Measurements from ENCODE around the gene SUGP2. TPM values are rescaled to one million over a fixed set of nuclear protein-coding genes. Genes with fewer than 3 reads are reported as not detected.

Gene SUGP2
- total RNA-seq, 1 experiment from 2014 or later = 95.2 TPM

DNA sequence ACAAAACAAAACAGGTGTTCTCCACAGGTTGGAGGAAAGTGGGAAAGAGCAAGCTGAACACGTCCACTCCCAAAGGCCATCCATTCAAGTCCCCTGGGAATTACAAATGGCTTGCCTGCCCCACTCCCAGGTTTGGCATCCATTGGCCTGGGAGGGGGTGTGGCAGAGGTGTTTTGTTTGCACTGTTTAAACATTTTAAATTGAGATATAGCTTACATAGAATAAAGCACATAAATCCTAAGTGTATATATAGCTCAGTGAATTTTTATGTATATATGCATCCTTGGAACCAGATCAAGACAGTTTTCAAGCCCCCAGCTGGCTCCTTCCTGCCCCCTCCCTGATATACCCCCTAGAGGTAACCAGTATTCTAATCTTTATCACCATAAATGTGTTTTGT is 43.2 kb upstream of the SUGP2 start:
- Histone ChIP-seq H3K4ac (ENCODE audit: low read depth, low read length) (no peak overlapping the region), H3T11ph (ENCODE audit: low read length) (no peak overlapping the region), H2AFZ (ENCODE audit: low read length) (no peak overlapping the region), H2BK20ac (ENCODE audit: low read depth, low read length, poor library complexity, severe bottlenecking) (no peak overlapping the region), H4K8ac (replicated peaks; ENCODE audit: insufficient read length, low read depth, low read length) (no peak overlapping the region), H3K23ac (ENCODE audit: insufficient read length, low read depth, low read length) (no peak overlapping the region), H3K4me2 (ENCODE audit: insufficient read depth, insufficient read length, low read length) (no peak overlapping the region), H3K27me3 (ENCODE audit: insufficient read depth, low read length) (no peaks in the 10 kb centered on the region; the same call in 1 of the 2 replicates), H2AK5ac (ENCODE audit: insufficient read length, low read length) (no peak overlapping the region), H2BK15ac (ENCODE audit: low read depth, low read length) (no peak overlapping the region), H4K5ac (ENCODE audit: insufficient read length, low read depth, low read length) (no peak overlapping the region), H4K20me1 (ENCODE audit: control insufficient read depth, insufficient read depth, insufficient read length) (no peaks in the 10 kb centered on the region), H3K9me3 (ENCODE audit: control insufficient read depth, low read depth, low read length) (no peaks in the 10 kb centered on the region), H3K27ac (ENCODE audit: insufficient read length, low read depth, low read length) (no peak overlapping the region), H2BK120ac (ENCODE audit: low read depth, low read length, poor library complexity, severe bottlenecking) (no peak overlapping the region), H3K79me2 (ENCODE audit: insufficient read depth, low read length) (no peaks in the 10 kb centered on the region), H3K23me2 (ENCODE audit: insufficient read length, low read depth, low read length, poor library complexity, severe bottlenecking) (no peaks in the 10 kb centered on the region), H2BK5ac (ENCODE audit: insufficient read length, low read length) (no peak overlapping the region), H3K56ac (ENCODE audit: insufficient read length, low read depth, low read length) (no peak overlapping the region), H3K9ac (ENCODE audit: extremely low read depth, insufficient read length, low read length) (no peak overlapping the region), H3K14ac (ENCODE audit: insufficient read depth, low read length) (no peak overlapping the region), H4K91ac (ENCODE audit: insufficient read length, low read depth, low read length) (no peak overlapping the region), H3K79me1 (ENCODE audit: insufficient read depth, low read depth, low read length, poor library complexity, severe bottlenecking) (no peaks in the 10 kb centered on the region), H2BK12ac (ENCODE audit: insufficient read length, low read depth, low read length) (no peak overlapping the region), H3K4me1 (ENCODE audit: insufficient read depth, low read length) (no peaks in the 10 kb centered on the region), H3K18ac (ENCODE audit: insufficient read length, low read depth, low read length) (no peak overlapping the region)
- no peaks in the 10 kb centered on the region; a peak in 1 of 7 replicates for H3K36me3 Mint-ChIP-seq (ENCODE audit: insufficient read depth in 1 of 3, low read depth in 3 of 3)
- peaks cover 3% of the 10 kb centered on the region in 2 experiments; a peak in 2 of 4 replicates for H3K4me1 Mint-ChIP-seq
- H3K27ac Mint-ChIP-seq = no peak overlapping the region
- WGBS (ENCODE audit: extremely low coverage, insufficient read length, low lambda C conversion rate) = no CpG with 5 or more reads among the region's 1 CpG
- DNase-seq = no peak
- TF ChIP-seq, protein P1, sequence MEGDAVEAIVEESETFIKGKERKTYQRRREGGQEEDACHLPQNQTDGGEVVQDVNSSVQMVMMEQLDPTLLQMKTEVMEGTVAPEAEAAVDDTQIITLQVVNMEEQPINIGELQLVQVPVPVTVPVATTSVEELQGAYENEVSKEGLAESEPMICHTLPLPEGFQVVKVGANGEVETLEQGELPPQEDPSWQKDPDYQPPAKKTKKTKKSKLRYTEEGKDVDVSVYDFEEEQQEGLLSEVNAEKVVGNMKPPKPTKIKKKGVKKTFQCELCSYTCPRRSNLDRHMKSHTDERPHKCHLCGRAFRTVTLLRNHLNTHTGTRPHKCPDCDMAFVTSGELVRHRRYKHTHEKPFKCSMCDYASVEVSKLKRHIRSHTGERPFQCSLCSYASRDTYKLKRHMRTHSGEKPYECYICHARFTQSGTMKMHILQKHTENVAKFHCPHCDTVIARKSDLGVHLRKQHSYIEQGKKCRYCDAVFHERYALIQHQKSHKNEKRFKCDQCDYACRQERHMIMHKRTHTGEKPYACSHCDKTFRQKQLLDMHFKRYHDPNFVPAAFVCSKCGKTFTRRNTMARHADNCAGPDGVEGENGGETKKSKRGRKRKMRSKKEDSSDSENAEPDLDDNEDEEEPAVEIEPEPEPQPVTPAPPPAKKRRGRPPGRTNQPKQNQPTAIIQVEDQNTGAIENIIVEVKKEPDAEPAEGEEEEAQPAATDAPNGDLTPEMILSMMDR (conservative IDR thresholded peaks at IDR 0.05) = no peak
- H3K27me3 Mint-ChIP-seq (ENCODE audit: low read depth) = peaks cover 83% of the 10 kb centered on the region
- H3K4me3 Mint-ChIP-seq = no peak overlapping the region
- no peaks in the 10 kb centered on the region for H3K9me3 Mint-ChIP-seq
